IMR-90 (cell line): Measurements from ENCODE around the gene LTBP2. TPM values are rescaled to one million over a fixed set of nuclear protein-coding genes. Genes with fewer than 3 reads are reported as not detected.

ENCODE experiments used
- ATAC-seq: fragments of 200-7000 bp; cut with Tn5 transposase; 2 replicates; pipeline ENCODE4 v1.9.1; 2020; ENCODE audit warnings: low read depth, mild to moderate bottlenecking, moderate library complexity
- BruUV-seq: library from RNA; stranded (reverse); fragments of 400-500 nt; replicated peaks from 2 replicates; lab custom pipeline; 2021; lab: Mats Ljungman, UMichigan
- CTCF ChIA-PET: fragments of 300-600 bp; formaldehyde crosslinking; extraction: SDS; loops from one replicate; lab custom pipeline; 2021; ENCODE audit warnings: antibody characterized with exemption; lab: Yijun Ruan, JAX
- POLR2A ChIA-PET: fragments of 300-600 bp; sonication (Branson Sonifier 250); formaldehyde crosslinking; loops from one replicate; lab custom pipeline; 2022; ENCODE audit warnings: antibody characterized with exemption; ENCODE audit not compliant: unreplicated experiment; lab: Charles Lee
- DNase-seq: peaks from one replicate; pipeline ENCODE4 v3.0.0; 2013
- H2AFZ ChIP-seq: replicated peaks from 2 replicates; pipeline ENCODE3; 2013; ENCODE audit warnings: low read length, mild to moderate bottlenecking; ENCODE audit not compliant: poor library complexity
- H2AK5ac ChIP-seq: 2 replicates; pipeline ENCODE4 v1.6.1; 2013; ENCODE audit warnings: low read depth, low read length, inconsistent platforms
- H2AK9ac ChIP-seq: replicated peaks from 2 replicates; pipeline ENCODE3; 2013; ENCODE audit warnings: mild to moderate bottlenecking, low read depth, low read length, moderate library complexity; ENCODE audit not compliant: poor library complexity
- H2BK120ac ChIP-seq: 2 replicates; pipeline ENCODE4 v1.6.1; 2013; ENCODE audit warnings: low read depth, low read length, inconsistent platforms
- H2BK15ac ChIP-seq: 3 replicates; pipeline ENCODE4 v1.6.1; 2013; ENCODE audit warnings: low read depth, low read length, inconsistent platforms
- H2BK20ac ChIP-seq: 2 replicates; pipeline ENCODE4 v1.6.1; 2013; ENCODE audit warnings: low read depth, mild to moderate bottlenecking, inconsistent platforms, low read length, moderate library complexity
- H2BK5ac ChIP-seq: 2 replicates; pipeline ENCODE4 v1.6.1; 2013; ENCODE audit warnings: mild to moderate bottlenecking, low read depth, low read length, inconsistent platforms; ENCODE audit not compliant: poor library complexity, severe bottlenecking
- H3K14ac ChIP-seq: replicated peaks from 2 replicates; pipeline ENCODE4 v1.6.1; 2013; ENCODE audit warnings: low read depth, low read length, inconsistent platforms
- H3K18ac ChIP-seq: 2 replicates; pipeline ENCODE4 v1.6.1; 2013; ENCODE audit warnings: low read depth, low read length, control low read depth
- H3K23ac ChIP-seq: 2 replicates; pipeline ENCODE4 v1.6.1; 2013; ENCODE audit warnings: low read depth, low read length, inconsistent platforms
- H3K27ac ChIP-seq: 2 replicates; pipeline ENCODE4 v1.5.1; 2013; ENCODE audit warnings: mild to moderate bottlenecking, control low read depth, low read length; ENCODE audit not compliant: insufficient read depth
- H3K27me3 ChIP-seq: 2 replicates; pipeline ENCODE4 v1.6.1; 2013; ENCODE audit warnings: low read length; ENCODE audit not compliant: control insufficient read depth, insufficient read depth
- H3K36me3 ChIP-seq: 2 replicates; pipeline ENCODE4 v1.6.1; 2013; ENCODE audit warnings: low read length, mixed read lengths; ENCODE audit not compliant: control insufficient read depth, insufficient read depth
- H3K4ac ChIP-seq: 2 replicates; pipeline ENCODE4 v1.6.1; 2013; ENCODE audit warnings: low read depth, low read length, inconsistent platforms
- H3K4me1 ChIP-seq: 2 replicates; pipeline ENCODE4 v1.6.1; 2013; ENCODE audit warnings: low read length, mixed read lengths; ENCODE audit not compliant: control insufficient read depth, insufficient read depth
- H3K4me2 ChIP-seq: 2 replicates; pipeline ENCODE4 v1.6.1; 2013; ENCODE audit warnings: low read depth, mild to moderate bottlenecking, control low read depth, low read length, moderate library complexity
- H3K4me3 ChIP-seq: 2 replicates; pipeline ENCODE4 v1.5.1; 2013; ENCODE audit warnings: low read depth, mild to moderate bottlenecking, control low read depth, low read length, moderate library complexity; ENCODE audit not compliant: insufficient read depth
- H3K56ac ChIP-seq: 2 replicates; pipeline ENCODE4 v1.6.1; 2013; ENCODE audit warnings: low read length, inconsistent platforms; ENCODE audit not compliant: insufficient read depth; ENCODE audit errors: extremely low read depth
- H3K79me1 ChIP-seq, 2 experiments: 2 replicates each; pipeline ENCODE4 v1.6.1; 2013; ENCODE audit warnings: low read length in 2 of 2, inconsistent platforms in 1 of 2, low read depth in 1 of 2
- H3K9ac ChIP-seq: 2 replicates; pipeline ENCODE4 v1.6.1; 2013; ENCODE audit warnings: low read depth, low read length, control low read depth
- H3K9me1 ChIP-seq: 2 replicates; pipeline ENCODE4 v1.6.1; 2013; ENCODE audit warnings: low read length, inconsistent platforms; ENCODE audit not compliant: insufficient read depth
- H3K9me3 ChIP-seq: 2 replicates; pipeline ENCODE4 v1.6.1; 2013; ENCODE audit warnings: low read length; ENCODE audit not compliant: control insufficient read depth, insufficient read depth
- H4K20me1 ChIP-seq: 2 replicates; pipeline ENCODE4 v1.6.1; 2013; ENCODE audit warnings: low read length, inconsistent platforms; ENCODE audit not compliant: insufficient read depth
- H4K5ac ChIP-seq: 2 replicates; pipeline ENCODE4 v1.6.1; 2013; ENCODE audit warnings: mild to moderate bottlenecking, low read depth, low read length, control low read depth
- H4K8ac ChIP-seq, 2 experiments: 2 replicates each; pipeline ENCODE4 v1.6.1; 2013; ENCODE audit warnings: low read depth in 2 of 2, low read length in 2 of 2, control low read depth in 1 of 2, inconsistent platforms in 1 of 2
- H4K91ac ChIP-seq: 2 replicates; pipeline ENCODE4 v1.6.1; 2013; ENCODE audit warnings: low read depth, low read length, inconsistent platforms; ENCODE audit not compliant: insufficient read depth
- BHLHE40 ChIP-seq: fragments of 150-350 bp; IDR thresholded peaks from 2 replicates; pipeline ENCODE4 v1.6.1; 2016; ENCODE audit warnings: mild to moderate bottlenecking, low read depth, low read length
- CEBPB ChIP-seq: IDR thresholded peaks from 2 replicates; pipeline ENCODE4 v1.6.1; 2012; ENCODE audit warnings: low read depth, low read length, improper control_type of control experiment
- CHD1 ChIP-seq: IDR thresholded peaks from 2 replicates; pipeline ENCODE4 v1.6.1; 2012; ENCODE audit warnings: low read depth, low read length, improper control_type of control experiment
- FOS ChIP-seq: fragments of 150-350 bp; IDR thresholded peaks from 2 replicates; pipeline ENCODE4 v1.6.1; 2016; ENCODE audit warnings: low read depth, low read length
- MAFK ChIP-seq: IDR thresholded peaks from 2 replicates; pipeline ENCODE4 v1.6.1; 2012; ENCODE audit warnings: low read depth, low read length, improper control_type of control experiment
- MAZ ChIP-seq: IDR thresholded peaks from 2 replicates; pipeline ENCODE4 v1.6.1; 2012; ENCODE audit warnings: low read depth, mild to moderate bottlenecking, low read length, improper control_type of control experiment, moderate library complexity, borderline replicate concordance
- MXI1 ChIP-seq: IDR thresholded peaks from 2 replicates; pipeline ENCODE4 v1.6.1; 2012; ENCODE audit warnings: low read depth, mild to moderate bottlenecking, low read length, moderate library complexity, borderline replicate concordance
- NFE2L2 ChIP-seq: fragments of 150-350 bp; IDR thresholded peaks from 2 replicates; pipeline ENCODE4 v1.6.1; 2016; ENCODE audit warnings: low read depth, mild to moderate bottlenecking, low read length
- POLR2A ChIP-seq: IDR thresholded peaks from 2 replicates; pipeline ENCODE4 v1.6.1; 2012; ENCODE audit warnings: mild to moderate bottlenecking, low read depth, low read length
- RAD21 ChIP-seq: IDR thresholded peaks from 2 replicates; pipeline ENCODE4 v1.6.1; 2012; ENCODE audit warnings: low read length, improper control_type of control experiment
- RCOR1 ChIP-seq: IDR thresholded peaks from 2 replicates; pipeline ENCODE4 v1.6.1; 2012; ENCODE audit warnings: mild to moderate bottlenecking, low read length, improper control_type of control experiment; ENCODE audit not compliant: insufficient replicate concordance
- RFX5 ChIP-seq: IDR thresholded peaks from 2 replicates; pipeline ENCODE4 v1.8.0; 2012; ENCODE audit warnings: low read depth, mild to moderate bottlenecking, low read length, moderate library complexity
- SMC3 ChIP-seq: fragments of 150-350 bp; IDR thresholded peaks from 2 replicates; pipeline ENCODE4 v1.6.1; 2016; ENCODE audit warnings: low read depth, mild to moderate bottlenecking, antibody characterized with exemption, low read length, moderate library complexity
- USF2 ChIP-seq: fragments of 150-350 bp; IDR thresholded peaks from 2 replicates; pipeline ENCODE4 v1.6.1; 2017; ENCODE audit warnings: mild to moderate bottlenecking, antibody characterized with exemption, low read length, low read depth
- WGBS, 2 experiments: methylation state at CpG; one replicate each; pipeline versions ENCODE4 v1.1.5 to v1.1.7; 2013; ENCODE audit warnings: missing lambda C conversion rate in 2 of 2; ENCODE audit not compliant: insufficient read length in 1 of 2; ENCODE audit errors: extremely low coverage in 2 of 2; 5-methylcytosine and 5-hydroxymethylcytosine counted together
- dilution Hi-C: fragments of 300-500 bp; cut with HindIII; formaldehyde crosslinking; loops from one replicate; pipeline ENCODE4 v1.14.3; 2018; ENCODE audit warnings: low sequenced_read_pairs; ENCODE audit not compliant: unreplicated experiment
- in situ Hi-C: fragments of 300-500 bp; cut with MboI; formaldehyde crosslinking; loops from 3 replicates; pipeline ENCODE4 v1.14.3; 2019; ENCODE audit warnings: low sequenced_read_pairs, inconsistent platforms, mixed read lengths
- intact Hi-C: fragments of 100-400 bp; cut with micrococcal nuclease; formaldehyde crosslinking; loops from 2 replicates; pipeline ENCODE4 v1.10.0; 2022
- polyA plus RNA-seq, 3 experiments: library from polyadenylated mRNA; depleted of rRNA; stranded (reverse); fragments of >200 nt; gene quantifications; 2 replicates each; pipeline ENCODE4 v1.2.3, GENCODE V29; 2012; ENCODE audit warnings: low replicate concordance in 1 of 3
- total RNA-seq: library from RNA; depleted of rRNA; stranded (reverse); fragments of >200 nt; gene quantifications from 2 replicates; pipeline ENCODE4 v1.2.3, GENCODE V29; 2012
- TF ChIP-seq, protein P1 (sequence below): conservative IDR thresholded peaks from 2 replicates; pipeline ENCODE4 v1.5.1; 2012; ENCODE audit warnings: mild to moderate bottlenecking, low read depth, low read length, improper control_type of control experiment

Gene LTBP2
- total and polyA plus RNA-seq, 2 of the 4 experiments (the other 2 are of a cell fraction) = 23.8 to 79.3 TPM

DNA sequence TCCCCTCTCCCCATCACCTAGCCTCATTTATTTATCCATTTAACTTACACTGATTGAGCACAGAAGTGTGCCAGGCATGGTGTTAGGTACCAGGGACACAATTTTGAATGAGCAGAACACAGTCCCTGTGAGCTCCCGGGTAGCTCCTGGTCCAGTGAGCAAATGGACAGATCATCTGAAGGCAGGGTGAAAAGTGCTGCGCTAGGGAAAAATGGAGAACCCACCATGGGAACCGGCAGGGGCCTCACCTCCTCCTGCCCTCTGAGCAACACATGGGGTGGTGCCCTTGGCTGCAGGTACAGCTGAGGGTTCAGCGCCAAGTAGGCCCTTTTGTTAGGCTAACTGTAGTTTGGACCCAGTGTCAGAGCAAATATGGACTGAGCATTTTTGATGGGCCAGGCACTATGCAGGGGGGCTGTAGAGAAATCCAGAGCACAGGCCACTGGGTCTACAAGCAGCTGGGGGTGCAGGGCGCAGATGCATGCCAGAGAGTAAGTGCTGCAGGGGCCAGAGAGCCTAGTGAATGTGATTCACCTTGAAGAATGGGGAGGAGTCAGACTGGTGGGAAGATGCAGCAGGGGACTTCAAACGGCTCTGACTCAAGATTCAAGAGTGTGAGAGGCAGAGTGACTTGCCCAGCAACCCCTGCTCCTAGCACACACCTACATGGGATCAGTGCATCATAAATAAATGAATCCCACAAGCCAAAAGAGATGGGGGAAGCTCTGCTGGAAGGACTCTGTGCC is 28.2 kb downstream of the LTBP2 start:
- Histone ChIP-seq H3K23ac (peak overlapping the region; percentile 83), H2AK5ac (peak overlapping the region; percentile 84), H4K8ac (peak overlapping the region; percentile 62 to 74; a peak in 3 of 4 replicates), H4K5ac (peak overlapping the region; percentile 53), H3K27ac (peak overlapping the region; percentile 12), H2AFZ (peak overlapping the region; percentile 48), H3K14ac (peak overlapping the region; percentile 75), H2BK15ac (peak overlapping the region; percentile 87; the same call in 1 of the 3 replicates), H2AK9ac (peak overlapping the region; percentile 62), H3K9me1 (peaks cover 54% of the 10 kb centered on the region), H3K4me2 (no peak overlapping the region), H3K4me3 (no peak overlapping the region), H4K91ac (peak overlapping the region; percentile 81), H2BK5ac (peak overlapping the region; percentile 78), H3K56ac (no peak overlapping the region), H3K9me3 (no peaks in the 10 kb centered on the region), H2BK120ac (peak overlapping the region; percentile 78), H4K20me1 (no peaks in the 10 kb centered on the region), H3K27me3 (no peaks in the 10 kb centered on the region), H2BK20ac (peak overlapping the region; percentile 54), H3K36me3 (no peaks in the 10 kb centered on the region), H3K18ac (peak overlapping the region; percentile 58), H3K9ac (no peak overlapping the region), H3K4me1 (peaks cover 39% of the 10 kb centered on the region), H3K4ac (peak overlapping the region; percentile 85), H3K79me1 (peaks cover 14 to 93% of the 10 kb centered on the region in 2 experiments)
- peak; percentile 56 for ATAC-seq
- dilution Hi-C loops = no loop called here
- in situ Hi-C loops = no loop called here
- peak; percentile 92 for DNase-seq
- BruUV-seq = no TSS peak
- intact Hi-C loops = no loop called here
- POLR2A ChIA-PET = interaction anchor here (1.1 kb wide), 1 partner anchor 11 kb away, joined by 5 read pairs; no protein-coding TSS in a partner anchor
- no CpG with 5 or more reads among the region's 6 CpGs for WGBS, 2 experiments
- CTCF ChIA-PET = interaction anchor here (0.7 to 1.0 kb wide), 2 partner anchors 11 to 14 kb away, joined by 3 read pairs; no protein-coding TSS in a partner anchor
- TF ChIP-seq CHD1 (no peak), MAZ (peak; percentile 44; the same call in 1 of the 2 replicates), CEBPB (no peak), FOS (peak; percentile 59), BHLHE40 (peak; percentile 48), RFX5 (no peak), POLR2A (no peak), MAFK (no peak), SMC3 (no peak), RCOR1 (peak; percentile 39), MXI1 (no peak), NFE2L2 (no peak), USF2 (no peak), RAD21 (peak; percentile 15; the same call in 1 of the 2 replicates)
- TF ChIP-seq, protein P1, sequence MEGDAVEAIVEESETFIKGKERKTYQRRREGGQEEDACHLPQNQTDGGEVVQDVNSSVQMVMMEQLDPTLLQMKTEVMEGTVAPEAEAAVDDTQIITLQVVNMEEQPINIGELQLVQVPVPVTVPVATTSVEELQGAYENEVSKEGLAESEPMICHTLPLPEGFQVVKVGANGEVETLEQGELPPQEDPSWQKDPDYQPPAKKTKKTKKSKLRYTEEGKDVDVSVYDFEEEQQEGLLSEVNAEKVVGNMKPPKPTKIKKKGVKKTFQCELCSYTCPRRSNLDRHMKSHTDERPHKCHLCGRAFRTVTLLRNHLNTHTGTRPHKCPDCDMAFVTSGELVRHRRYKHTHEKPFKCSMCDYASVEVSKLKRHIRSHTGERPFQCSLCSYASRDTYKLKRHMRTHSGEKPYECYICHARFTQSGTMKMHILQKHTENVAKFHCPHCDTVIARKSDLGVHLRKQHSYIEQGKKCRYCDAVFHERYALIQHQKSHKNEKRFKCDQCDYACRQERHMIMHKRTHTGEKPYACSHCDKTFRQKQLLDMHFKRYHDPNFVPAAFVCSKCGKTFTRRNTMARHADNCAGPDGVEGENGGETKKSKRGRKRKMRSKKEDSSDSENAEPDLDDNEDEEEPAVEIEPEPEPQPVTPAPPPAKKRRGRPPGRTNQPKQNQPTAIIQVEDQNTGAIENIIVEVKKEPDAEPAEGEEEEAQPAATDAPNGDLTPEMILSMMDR = no peak
